Activated naive CD8-positive, alpha-beta T cell treated with anti-CD3 and anti-CD28 coated beads, Interleukin-2, amount 50 U/mL, for 16 hours (primary cell): ENCODE measurements around the gene GMPR2.

Source experiments
- DNase-seq: peaks from one replicate; pipeline ENCODE4 v3.0.0-alpha.2; 2020; ENCODE audit warnings: low read depth, low spot score

GMPR2 gene

GRCh38 chr14:24286996-24287395, 54.3 kb downstream of the GMPR2 start:
- no peak for DNase-seq
